Naive B cell (primary cell): ENCODE measurements around the gene PKP1. TPM values are rescaled to one million over a fixed set of nuclear protein-coding genes. Genes with fewer than 3 reads are reported as not detected.

Source experiments
- ATAC-seq, 2 donors: fragments of 150-1000 bp; cut with Tn5 transposase; 2 replicates each; pipeline ENCODE4 v1.10.0; 2021; ENCODE audit warnings: low read depth in 2 of 2, mild to moderate bottlenecking in 2 of 2, moderate library complexity in 2 of 2
- DNase-seq: peaks from one replicate; pipeline ENCODE4 v3.0.0; 2022
- H3K27ac Mint-ChIP-seq, 6 donors: one replicate each; pipeline ENCODE4 v1.8.0; 2020 to 2022; ENCODE audit warnings: mild to moderate bottlenecking in 6 of 6, mixed read lengths in 6 of 6, moderate library complexity in 5 of 6, inconsistent platforms in 2 of 6
- H3K27me3 Mint-ChIP-seq, 3 donors: one replicate each; pipeline ENCODE4 v1.8.0; 2021 to 2022; ENCODE audit warnings: mixed read lengths in 3 of 3, mild to moderate bottlenecking in 1 of 3
- H3K36me3 Mint-ChIP-seq, 2 donors: one replicate each; pipeline ENCODE4 v1.8.0; 2020 to 2022; ENCODE audit warnings: mixed read lengths in 2 of 2, inconsistent platforms in 1 of 2, mild to moderate bottlenecking in 1 of 2
- H3K4me1 Mint-ChIP-seq, 3 donors: one replicate each; pipeline ENCODE4 v1.8.0; 2020 to 2022; ENCODE audit warnings: mixed read lengths in 3 of 3, inconsistent platforms in 1 of 3, mild to moderate bottlenecking in 1 of 3, moderate library complexity in 1 of 3
- H3K4me3 Mint-ChIP-seq, 8 donors: one replicate each; pipeline ENCODE4 v1.8.0; 2020 to 2022; ENCODE audit warnings: mild to moderate bottlenecking in 8 of 8, mixed read lengths in 8 of 8, moderate library complexity in 8 of 8, inconsistent platforms in 2 of 8
- H3K9me3 Mint-ChIP-seq, 7 donors: one replicate each; pipeline ENCODE4 v1.8.0; 2020 to 2022; ENCODE audit warnings: mixed read lengths in 7 of 7, mild to moderate bottlenecking in 5 of 7, inconsistent platforms in 2 of 7, moderate library complexity in 1 of 7
- polyA plus RNA-seq, 6 donors: library from polyadenylated mRNA; unstranded; fragments of 300-500 nt; fragmentation: Illumina TruSeq; gene quantifications; one replicate each; pipeline ENCODE4 v1.2.3, GENCODE V29; 2021; ENCODE audit warnings: low read depth in 6 of 6

Gene PKP1
- polyA plus RNA-seq, 6 donors from 2014 or later, result not detected

GRCh38 chr1:201280884-201281283, 2.4 kb upstream of the PKP1 start:
- Mint-ChIP-seq H3K27ac (no peak overlapping the region), H3K9me3 (no peaks in the 10 kb centered on the region), H3K4me1 (peaks cover 0 to 4% (median 4%) of the 10 kb centered on the region in 3 donors), H3K36me3 (no peaks in the 10 kb centered on the region), H3K27me3 (peaks cover 13 to 75% (median 64%) of the 10 kb centered on the region in 3 donors), H3K4me3 (no peak overlapping the region)
- no peak for DNase-seq
- no peak for ATAC-seq

GRCh38 chr1:201281573-201281972, 1.7 kb upstream of the PKP1 start:
- H3K9me3 Mint-ChIP-seq, result no peaks in the 10 kb centered on the region
- no peak overlapping the region for H3K4me3 Mint-ChIP-seq
- H3K36me3 Mint-ChIP-seq, result no peaks in the 10 kb centered on the region
- DNase-seq, result no peak
- H3K27ac Mint-ChIP-seq, result no peak overlapping the region
- peaks cover 0 to 4% (median 4%) of the 10 kb centered on the region in 3 donors for H3K4me1 Mint-ChIP-seq
- peaks cover 13 to 82% (median 71%) of the 10 kb centered on the region in 3 donors for H3K27me3 Mint-ChIP-seq
- no peak for ATAC-seq

- no peak for DNase-seq
- H3K4me3 Mint-ChIP-seq, result no peak overlapping the region
- no peak overlapping the region for H3K27ac Mint-ChIP-seq
- no peaks in the 10 kb centered on the region for H3K36me3 Mint-ChIP-seq
- H3K27me3 Mint-ChIP-seq, result peaks cover 18 to 88% (median 75%) of the 10 kb centered on the region in 3 donors
- no peak for ATAC-seq
- no peaks in the 10 kb centered on the region for H3K9me3 Mint-ChIP-seq
- H3K4me1 Mint-ChIP-seq, result peaks cover 0 to 4% (median 4%) of the 10 kb centered on the region in 3 donors
Measured at GRCh38 chr1:201282216-201282615, 1.1 kb upstream of the PKP1 start.

GRCh38 chr1:201283836-201284553, 689 bp downstream of the PKP1 start:
- no peaks in the 10 kb centered on the region for H3K36me3 Mint-ChIP-seq
- peaks cover 20 to 91% (median 76%) of the 10 kb centered on the region in 3 donors for H3K27me3 Mint-ChIP-seq
- DNase-seq (no peak), ATAC-seq (no peak)
- H3K9me3 Mint-ChIP-seq, result no peaks in the 10 kb centered on the region
- H3K4me1 Mint-ChIP-seq, result peaks cover 0 to 4% (median 4%) of the 10 kb centered on the region in 3 donors
- H3K4me3 Mint-ChIP-seq, result no peak overlapping the region
- H3K27ac Mint-ChIP-seq, result no peak overlapping the region

GRCh38 chr1:201284636-201285035, 1.3 kb downstream of the PKP1 start:
- H3K4me3 Mint-ChIP-seq, result no peak overlapping the region
- peaks cover 0 to 4% (median 4%) of the 10 kb centered on the region in 3 donors for H3K4me1 Mint-ChIP-seq
- H3K36me3 Mint-ChIP-seq, result no peaks in the 10 kb centered on the region
- peaks cover 26 to 90% (median 76%) of the 10 kb centered on the region in 3 donors for H3K27me3 Mint-ChIP-seq
- no peak overlapping the region for H3K27ac Mint-ChIP-seq
- ATAC-seq (no peak), DNase-seq (no peak)
- no peaks in the 10 kb centered on the region for H3K9me3 Mint-ChIP-seq

- no peaks in the 10 kb centered on the region for H3K9me3 Mint-ChIP-seq
- peaks cover 20 to 84% (median 80%) of the 10 kb centered on the region in 3 donors for H3K27me3 Mint-ChIP-seq
- no peak for DNase-seq
- peaks cover 0 to 4% (median 4%) of the 10 kb centered on the region in 3 donors for H3K4me1 Mint-ChIP-seq
- H3K4me3 Mint-ChIP-seq, result no peak overlapping the region
- H3K27ac Mint-ChIP-seq, result no peak overlapping the region
- ATAC-seq, result no peak
- no peaks in the 10 kb centered on the region for H3K36me3 Mint-ChIP-seq
Measured at GRCh38 chr1:201285846-201286245, 2.5 kb downstream of the PKP1 start.

- no peak overlapping the region for H3K4me3 Mint-ChIP-seq
- H3K4me1 Mint-ChIP-seq, result peaks cover 0 to 4% (median 4%) of the 10 kb centered on the region in 3 donors
- H3K27ac Mint-ChIP-seq, result no peak overlapping the region
- H3K27me3 Mint-ChIP-seq, result peaks cover 20 to 86% (median 78%) of the 10 kb centered on the region in 3 donors
- H3K36me3 Mint-ChIP-seq, result no peaks in the 10 kb centered on the region
- no peaks in the 10 kb centered on the region for H3K9me3 Mint-ChIP-seq
- ATAC-seq (no peak), DNase-seq (no peak)
Measured at GRCh38 chr1:201286445-201286844, 3.1 kb downstream of the PKP1 start.

- H3K9me3 Mint-ChIP-seq, result no peaks in the 10 kb centered on the region
- H3K4me3 Mint-ChIP-seq, result no peak overlapping the region
Measured at GRCh38 chr1:201288007-201288406, 4.7 kb downstream of the PKP1 start.

GRCh38 chr1:201288765-201289164, 5.5 kb downstream of the PKP1 start:
- H3K27me3 Mint-ChIP-seq, result peaks cover 22 to 78% (median 57%) of the 10 kb centered on the region in 3 donors
- H3K4me3 Mint-ChIP-seq, result no peak overlapping the region
- ATAC-seq (no peak), DNase-seq (no peak)
- H3K27ac Mint-ChIP-seq, result no peak overlapping the region
- H3K9me3 Mint-ChIP-seq, result no peaks in the 10 kb centered on the region
- H3K4me1 Mint-ChIP-seq, result peaks cover 0 to 2% (median 0%) of the 10 kb centered on the region in 3 donors
- H3K36me3 Mint-ChIP-seq, result no peaks in the 10 kb centered on the region

More at GRCh38 chr1:201288007-201288406, 4.7 kb downstream of the PKP1 start:
- ATAC-seq (no peak), DNase-seq (no peak)
- H3K27ac Mint-ChIP-seq, result no peak overlapping the region
- peaks cover 0 to 3% (median 3%) of the 10 kb centered on the region in 3 donors for H3K4me1 Mint-ChIP-seq
- peaks cover 20 to 81% (median 64%) of the 10 kb centered on the region in 3 donors for H3K27me3 Mint-ChIP-seq
- H3K36me3 Mint-ChIP-seq, result no peaks in the 10 kb centered on the region

GRCh38 chr1:201290551-201290950, 7.2 kb downstream of the PKP1 start:
- Mint-ChIP-seq H3K27me3 (peaks cover 34 to 72% (median 48%) of the 10 kb centered on the region in 3 donors), H3K9me3 (no peaks in the 10 kb centered on the region), H3K27ac (no peak overlapping the region), H3K36me3 (no peaks in the 10 kb centered on the region), H3K4me1 (no peaks in the 10 kb centered on the region), H3K4me3 (no peak overlapping the region)
- DNase-seq (no peak), ATAC-seq (no peak)

GRCh38 chr1:201291916-201292315, 8.6 kb downstream of the PKP1 start:
- no peak for DNase-seq
- no peaks in the 10 kb centered on the region for H3K36me3 Mint-ChIP-seq
- no peak for ATAC-seq
- H3K9me3 Mint-ChIP-seq, result no peaks in the 10 kb centered on the region
- no peak overlapping the region for H3K27ac Mint-ChIP-seq
- H3K4me1 Mint-ChIP-seq, result no peaks in the 10 kb centered on the region
- no peak overlapping the region for H3K4me3 Mint-ChIP-seq
- H3K27me3 Mint-ChIP-seq, result peaks cover 37 to 67% (median 40%) of the 10 kb centered on the region in 3 donors

- H3K27ac Mint-ChIP-seq, result no peak overlapping the region
- no peak overlapping the region for H3K4me3 Mint-ChIP-seq
- H3K27me3 Mint-ChIP-seq, result peaks cover 24 to 52% (median 32%) of the 10 kb centered on the region in 3 donors
- no peaks in the 10 kb centered on the region for H3K36me3 Mint-ChIP-seq
- ATAC-seq (no peak), DNase-seq (no peak)
- H3K4me1 Mint-ChIP-seq, result no peaks in the 10 kb centered on the region
- H3K9me3 Mint-ChIP-seq, result no peaks in the 10 kb centered on the region
Measured at GRCh38 chr1:201294876-201295275, 11.6 kb downstream of the PKP1 start.

GRCh38 chr1:201295346-201295745, 12.0 kb downstream of the PKP1 start:
- Mint-ChIP-seq H3K4me3 (no peak overlapping the region), H3K9me3 (no peaks in the 10 kb centered on the region), H3K27me3 (peaks cover 23 to 48% (median 32%) of the 10 kb centered on the region in 3 donors), H3K27ac (no peak overlapping the region), H3K4me1 (no peaks in the 10 kb centered on the region), H3K36me3 (no peaks in the 10 kb centered on the region)
- DNase-seq (no peak), ATAC-seq (no peak)

GRCh38 chr1:201295861-201296260, 12.6 kb downstream of the PKP1 start:
- no peak for ATAC-seq
- Mint-ChIP-seq H3K4me1 (no peaks in the 10 kb centered on the region), H3K27ac (no peak overlapping the region), H3K9me3 (no peaks in the 10 kb centered on the region), H3K27me3 (peaks cover 23 to 42% (median 32%) of the 10 kb centered on the region in 3 donors), H3K36me3 (no peaks in the 10 kb centered on the region), H3K4me3 (no peak overlapping the region)
- DNase-seq, result no peak
